Caco-2 (cell line): ENCODE data around the gene ZNF217. TPM values are rescaled to one million over a fixed set of nuclear protein-coding genes. Genes with fewer than 3 reads are reported as not detected.
A peak's percentile ranks its signal among the peaks of the same experiment; 100 is the strongest.
"Not testable (repeated sequence)": the region's sequence is repeated elsewhere in the genome, so short reads cannot be mapped to it uniquely, and the experiment has no call there.

ENCODE experiments used
- BruUV-seq: library from RNA; stranded (reverse); fragments of 400-500 nt; replicated peaks from 2 replicates; lab custom pipeline; 2021; lab: Mats Ljungman, UMichigan
- CTCF ChIA-PET: fragments of 300-600 bp; sonication (Branson Sonifier 250); formaldehyde crosslinking; loops from one replicate; lab custom pipeline; 2022; ENCODE audit warnings: antibody characterized with exemption; lab: Charles Lee
- POLR2A ChIA-PET: fragments of 300-600 bp; sonication (Branson Sonifier 250); formaldehyde crosslinking; loops from one replicate; lab custom pipeline; 2022; ENCODE audit warnings: antibody characterized with exemption; lab: Charles Lee
- DNase-seq, 2 experiments: peaks; one replicate each; pipeline versions ENCODE4 v3.0.0 to v3.0.0-alpha.2; 2020 to 2022
- H3K27me3 ChIP-seq: replicated peaks from 2 replicates; pipeline ENCODE4 v1.6.0; 2011; ENCODE audit warnings: low read length; ENCODE audit not compliant: control insufficient read depth, insufficient read depth
- H3K36me3 ChIP-seq: 2 replicates; pipeline ENCODE4 v1.5.1; 2011; ENCODE audit warnings: low read length; ENCODE audit not compliant: control insufficient read depth, insufficient read depth
- H3K4me1 ChIP-seq: fragments of 250-450 bp; sonication (Bioruptor Pico); 2 replicates; pipeline ENCODE4 v1.5.1; 2020; ENCODE audit warnings: mild to moderate bottlenecking
- H3K4me3 ChIP-seq: 2 replicates; pipeline ENCODE4 v1.5.1; 2011; ENCODE audit warnings: low read depth, mild to moderate bottlenecking, control low read depth, low read length
- H3K9me3 ChIP-seq: fragments of 250-450 bp; sonication (Bioruptor Pico); 2 replicates; pipeline ENCODE4 v1.5.1; 2020; ENCODE audit warnings: mild to moderate bottlenecking, moderate library complexity
- H3K27ac Mint-ChIP-seq: one replicate; pipeline ENCODE4 v1.8.0; 2022; ENCODE audit warnings: mixed read lengths; ENCODE audit not compliant: unreplicated experiment
- H3K27me3 Mint-ChIP-seq: one replicate; pipeline ENCODE4 v1.8.0; 2022; ENCODE audit warnings: mixed read lengths; ENCODE audit not compliant: insufficient read depth, unreplicated experiment
- H3K36me3 Mint-ChIP-seq: one replicate; pipeline ENCODE4 v1.8.0; 2022; ENCODE audit warnings: mild to moderate bottlenecking, mixed read lengths; ENCODE audit not compliant: insufficient read depth, unreplicated experiment
- H3K4me1 Mint-ChIP-seq: one replicate; pipeline ENCODE4 v1.8.0; 2022; ENCODE audit warnings: low read depth, mixed read lengths; ENCODE audit not compliant: unreplicated experiment
- H3K4me3 Mint-ChIP-seq: one replicate; pipeline ENCODE4 v1.8.0; 2022; ENCODE audit warnings: mild to moderate bottlenecking, moderate library complexity, mixed read lengths; ENCODE audit not compliant: unreplicated experiment
- H3K9me3 Mint-ChIP-seq: one replicate; pipeline ENCODE4 v1.8.0; 2022; ENCODE audit warnings: mixed read lengths; ENCODE audit not compliant: unreplicated experiment
- CTCF ChIP-seq, 2 experiments: fragments of 200-600 bp in 1 of 2; IDR thresholded peaks; 1 replicate in 1 of 2; 2 replicates in 1 of 2; pipeline versions ENCODE4 v1.5.1 to v1.8.0; 2011 to 2022; ENCODE audit warnings: antibody characterized with exemption in 1 of 2, control low read depth in 1 of 2, inconsistent platforms in 1 of 2, low read depth in 1 of 2, low read length in 1 of 2, mild to moderate bottlenecking in 1 of 2, moderate library complexity in 1 of 2; ENCODE audit not compliant: insufficient read depth in 1 of 2, severe bottlenecking in 1 of 2, unreplicated experiment in 1 of 2
- intact Hi-C: fragments of 100-400 bp; cut with micrococcal nuclease; formaldehyde crosslinking; loops from one replicate; pipeline ENCODE4 v1.10.0; 2022; ENCODE audit not compliant: unreplicated experiment
- total RNA-seq: library from RNA; stranded (reverse); gene quantifications from 2 replicates; pipeline ENCODE4 v1.2.3, GENCODE V29; 2022

The ZNF217 gene
- total RNA-seq, 1 experiment from 2014 or later, result 65.5 TPM

GRCh38 chr20:53595018-53595378 is 1.4 kb upstream of the ZNF217 start:
- Mint-ChIP-seq H3K4me3 (peak overlapping the region; percentile 74), H3K36me3 (peaks cover 5% of the 10 kb centered on the region), H3K27me3 (no peaks in the 10 kb centered on the region), H3K4me1 (peaks cover 42% of the 10 kb centered on the region), H3K9me3 (no peaks in the 10 kb centered on the region), H3K27ac (peak overlapping the region; percentile 56)
- H3K4me3 ChIP-seq, result peak overlapping the region; percentile 57
- POLR2A ChIA-PET, result interaction anchor here (0.6 to 1.3 kb wide), 3 partner anchors 18 to 82 kb away, joined by 3 to 10 read pairs (median 8); no protein-coding TSS in a partner anchor
- no peaks in the 10 kb centered on the region for H3K36me3 ChIP-seq
- CTCF ChIA-PET, result interaction anchor here (0.9 to 2.0 kb wide), 7 partner anchors 15 to 271 kb away, joined by 3 to 15 read pairs (median 5); no protein-coding TSS in a partner anchor
- BruUV-seq, result TSS peak; percentile 72
- peaks cover 31% of the 10 kb centered on the region for H3K4me1 ChIP-seq
- intact Hi-C loops, result loop anchor here (2.0 kb wide), 3 partner anchors 58 to 170 kb away; no protein-coding TSS in a partner anchor
- TF ChIP-seq CTCF (IDR thresholded peaks at IDR 0.05; ENCODE audit: insufficient read depth in 1 of 2, low read depth in 1 of 2, low read length in 1 of 2, severe bottlenecking in 1 of 2, unreplicated experiment in 1 of 2), result no peak
- no peaks in the 10 kb centered on the region for H3K27me3 ChIP-seq
- H3K9me3 ChIP-seq, result no peaks in the 10 kb centered on the region
- DNase-seq, result no peak

DNA sequence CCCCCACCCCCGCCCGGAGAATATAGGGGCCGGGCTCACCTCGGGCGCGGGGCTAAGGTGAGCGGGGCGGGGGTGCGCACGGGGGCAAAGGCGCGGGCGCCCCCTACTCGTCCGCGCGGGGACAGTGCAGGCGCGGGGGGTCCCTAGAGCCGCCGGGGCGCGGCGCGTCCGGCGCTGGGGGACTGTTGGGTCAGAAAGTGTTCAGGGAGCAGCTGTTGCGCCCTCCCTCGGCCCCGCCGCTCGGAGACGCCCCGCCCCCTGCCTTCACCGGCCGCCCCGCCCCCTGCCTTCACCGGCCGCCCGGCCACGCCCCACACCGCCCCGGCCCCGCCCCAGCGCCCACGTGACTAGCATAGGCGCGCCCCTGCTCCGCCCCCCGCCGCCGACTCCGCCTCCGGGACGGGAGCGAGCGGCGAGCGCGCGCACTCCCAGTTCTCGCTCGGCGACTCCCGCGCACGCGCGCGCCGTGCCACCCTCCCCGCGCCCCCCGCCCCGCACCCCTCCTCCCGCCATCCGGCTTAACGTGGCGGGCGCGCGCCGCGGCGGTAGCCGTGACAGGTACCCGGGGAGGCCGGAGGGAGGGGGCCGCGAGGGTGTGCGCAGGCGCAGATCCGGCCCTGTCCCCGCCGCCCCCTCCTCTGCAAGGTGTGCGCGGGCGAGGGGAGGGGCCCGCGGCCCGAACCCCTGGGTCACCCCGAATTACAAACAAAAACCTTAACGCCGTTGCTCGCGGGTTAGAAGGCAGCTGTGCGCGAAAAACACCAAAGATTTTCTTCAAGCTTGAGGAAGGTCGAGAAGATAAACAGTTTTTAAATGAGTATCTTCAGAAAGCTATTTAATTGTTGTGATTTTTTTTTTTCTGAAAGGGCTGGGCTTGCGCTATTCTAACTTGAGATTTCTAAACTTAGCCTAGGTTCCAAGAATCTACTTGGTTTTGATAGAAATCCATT is 704 bp upstream of the ZNF217 start:
- Mint-ChIP-seq H3K4me1 (peaks cover 44% of the 10 kb centered on the region), H3K36me3 (peaks cover 8% of the 10 kb centered on the region), H3K4me3 (peak overlapping the region; percentile 87), H3K27me3 (no peaks in the 10 kb centered on the region), H3K9me3 (no peaks in the 10 kb centered on the region), H3K27ac (peak overlapping the region; percentile 80)
- peak; percentile 99 to 100 for DNase-seq
- POLR2A ChIA-PET, result interaction anchor here (0.6 to 1.6 kb wide), 12 partner anchors 15 to 320 kb away, joined by 3 to 24 read pairs (median 5); no protein-coding TSS in a partner anchor
- Histone ChIP-seq H3K27me3 (no peaks in the 10 kb centered on the region), H3K9me3 (no peaks in the 10 kb centered on the region), H3K4me1 (peaks cover 38% of the 10 kb centered on the region), H3K36me3 (no peaks in the 10 kb centered on the region), H3K4me3 (peak overlapping the region; percentile 98)
- CTCF ChIA-PET, result interaction anchor here (0.6 to 2.0 kb wide), 23 partner anchors 12 to 581 kb away, joined by 3 to 15 read pairs (median 4); no protein-coding TSS in a partner anchor
- no TSS peak for BruUV-seq
- peak; percentile 64 to 79 for TF ChIP-seq CTCF (IDR thresholded peaks at IDR 0.05; ENCODE audit: insufficient read depth in 1 of 2, low read depth in 1 of 2, low read length in 1 of 2, severe bottlenecking in 1 of 2, unreplicated experiment in 1 of 2)
- intact Hi-C loops, result loop anchor here (1.0 to 5.0 kb wide), 10 partner anchors 15 to 323 kb away; no protein-coding TSS in a partner anchor

DNA sequence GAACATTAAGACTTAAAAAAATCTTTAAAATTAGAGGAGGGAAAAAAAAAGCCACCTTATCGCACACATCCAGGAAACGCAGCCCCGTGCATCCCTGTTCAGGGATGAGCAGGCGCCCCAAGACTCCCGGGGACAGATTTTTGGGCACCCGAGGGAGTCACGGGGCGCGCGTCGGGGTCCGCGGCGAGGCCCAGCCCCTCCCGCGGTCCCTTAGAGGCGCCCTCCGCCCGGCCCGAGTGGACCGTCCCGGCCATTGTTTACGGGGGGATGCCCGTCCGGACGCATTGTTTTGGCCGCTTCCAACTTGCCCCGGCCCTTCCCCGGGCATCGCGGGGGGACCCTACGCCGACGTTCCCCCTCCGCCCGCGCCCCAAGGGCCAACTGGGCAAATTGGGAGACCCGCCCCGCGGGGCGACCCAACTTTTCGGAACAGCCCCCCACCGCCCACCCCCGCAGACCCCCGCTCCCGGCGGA is 610 bp downstream of the ZNF217 start:
- Histone ChIP-seq H3K27me3 (no peaks in the 10 kb centered on the region), H3K4me1 (peaks cover 46% of the 10 kb centered on the region), H3K9me3 (no peaks in the 10 kb centered on the region), H3K4me3 (peak overlapping the region; percentile 98), H3K36me3 (no peaks in the 10 kb centered on the region)
- no peaks in the 10 kb centered on the region for H3K27me3 Mint-ChIP-seq
- ChIA-PET CTCF (interaction anchor here (0.6 to 2.0 kb wide), 10 partner anchors 12 to 322 kb away, joined by 3 to 15 read pairs (median 4); no protein-coding TSS in a partner anchor), POLR2A (interaction anchor here (0.5 to 1.6 kb wide), 9 partner anchors 30 to 292 kb away, joined by 3 to 24 read pairs (median 4); no protein-coding TSS in a partner anchor)
- TF ChIP-seq CTCF (IDR thresholded peaks at IDR 0.05; ENCODE audit: insufficient read depth in 1 of 2, low read depth in 1 of 2, low read length in 1 of 2, severe bottlenecking in 1 of 2, unreplicated experiment in 1 of 2), result no peak
- peaks cover 51% of the 10 kb centered on the region for H3K4me1 Mint-ChIP-seq
- intact Hi-C loops, result loop anchor here (5.0 kb wide), 2 partner anchors 194 to 324 kb away; no protein-coding TSS in a partner anchor
- peaks cover 10% of the 10 kb centered on the region for H3K36me3 Mint-ChIP-seq
- H3K27ac Mint-ChIP-seq, result peak overlapping the region; percentile 80
- peak overlapping the region; percentile 87 for H3K4me3 Mint-ChIP-seq
- BruUV-seq, result TSS peak; percentile 25
- H3K9me3 Mint-ChIP-seq, result no peaks in the 10 kb centered on the region
- DNase-seq, result peak; percentile 55 to 64

- not testable (repeated sequence) for H3K27me3 ChIP-seq, H3K27me3 Mint-ChIP-seq, H3K9me3 ChIP-seq, H3K36me3 ChIP-seq, H3K9me3 Mint-ChIP-seq, BruUV-seq
- H3K4me3 ChIP-seq, result peak overlapping the region; percentile 98
- H3K4me3 Mint-ChIP-seq, result peak overlapping the region; percentile 87
- peaks cover 10% of the 10 kb centered on the region for H3K36me3 Mint-ChIP-seq
- intact Hi-C loops, result loop anchor here (5.0 kb wide), 2 partner anchors 195 to 325 kb away; no protein-coding TSS in a partner anchor
- peak; percentile 78 to 83 for DNase-seq
- ChIA-PET CTCF (interaction anchor here (0.6 to 1.4 kb wide), 5 partner anchors 13 to 323 kb away, joined by 3 to 11 read pairs (median 3); no protein-coding TSS in a partner anchor), POLR2A (interaction anchor here (0.5 to 1.1 kb wide), 4 partner anchors 26 to 146 kb away, joined by 3 read pairs; no protein-coding TSS in a partner anchor)
- peaks cover 51% of the 10 kb centered on the region for H3K4me1 Mint-ChIP-seq
- peak overlapping the region; percentile 80 for H3K27ac Mint-ChIP-seq
- H3K4me1 ChIP-seq, result peaks cover 46% of the 10 kb centered on the region
Measured at GRCh38 chr20:53592454-53592991, 1.1 kb downstream of the ZNF217 start.
